Stimulated activated memory B cell treated with anti-CD40 and anti-IgM and Interleukin-4, amounts not matched to agents 10 μg/mL and 1 μg/mL and 100 μg/mL, for 72 hours (primary cell): ENCODE data around the gene ACAN.

Experiments used
- ATAC-seq: fragments of 150-1000 bp; cut with Tn5 transposase; 2 replicates; pipeline ENCODE4 v1.10.0; 2021
- H3K27ac Mint-ChIP-seq: one replicate; pipeline ENCODE4 v1.8.0; 2022; ENCODE audit warnings: mild to moderate bottlenecking, mixed read lengths
- H3K27me3 Mint-ChIP-seq: one replicate; pipeline ENCODE4 v1.8.0; 2022; ENCODE audit warnings: mixed read lengths
- H3K36me3 Mint-ChIP-seq: one replicate; pipeline ENCODE4 v1.8.0; 2022; ENCODE audit warnings: mixed read lengths
- H3K4me1 Mint-ChIP-seq: one replicate; pipeline ENCODE4 v1.8.0; 2022; ENCODE audit warnings: mixed read lengths
- H3K4me3 Mint-ChIP-seq: one replicate; pipeline ENCODE4 v1.8.0; 2022; ENCODE audit warnings: mild to moderate bottlenecking, moderate library complexity, mixed read lengths
- H3K9me3 Mint-ChIP-seq: one replicate; pipeline ENCODE4 v1.8.0; 2022; ENCODE audit warnings: mixed read lengths

ACAN gene

DNA sequence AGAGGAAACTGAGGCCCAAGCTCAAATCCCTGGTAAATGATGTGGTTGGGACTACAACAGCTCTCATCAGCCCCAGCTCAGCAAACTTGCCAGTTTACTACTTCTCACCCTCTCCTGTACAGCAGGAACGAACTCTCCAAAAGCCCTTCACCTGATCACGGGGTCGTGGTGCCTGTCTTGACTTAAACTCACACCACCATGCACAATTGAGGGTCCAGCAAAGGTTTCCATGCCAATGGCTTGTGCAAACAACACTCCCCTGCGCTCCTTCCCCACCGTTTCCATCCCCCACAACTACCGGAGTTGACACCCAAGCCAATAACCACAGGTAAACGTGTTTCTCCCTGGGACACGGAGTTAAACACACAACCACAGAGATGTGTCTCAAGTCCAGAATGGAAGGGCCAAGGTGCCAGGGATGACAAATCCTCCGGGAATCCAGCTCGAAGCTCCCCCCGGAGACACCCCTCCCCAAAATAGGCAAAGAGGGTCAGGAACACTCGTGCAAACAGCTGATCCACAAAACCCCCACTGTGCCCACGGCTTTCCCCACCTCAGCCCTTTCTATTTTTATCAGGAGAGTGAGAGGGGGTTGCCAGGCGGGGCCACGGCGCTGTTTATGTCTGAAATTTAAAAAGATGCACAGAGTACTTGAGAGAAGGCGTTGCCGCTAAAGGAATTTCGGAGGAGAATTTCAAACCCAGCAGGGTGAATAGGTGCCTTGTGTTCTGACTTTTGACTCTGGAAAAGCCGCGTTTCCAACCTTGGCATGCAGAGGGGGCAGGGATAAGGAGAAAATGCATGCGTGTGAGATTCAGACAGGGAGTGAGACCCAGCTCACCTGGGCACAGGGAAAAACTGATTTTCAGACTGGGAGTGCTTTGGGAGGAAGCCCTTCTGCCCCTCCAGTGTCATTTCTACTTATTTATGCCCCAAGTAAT is 10.6 kb upstream of the ACAN start:
- H3K4me3 Mint-ChIP-seq: no peak overlapping the region
- H3K36me3 Mint-ChIP-seq: no peaks in the 10 kb centered on the region
- peaks cover 69% of the 10 kb centered on the region for H3K27me3 Mint-ChIP-seq

GRCh38 chr15:88794001-88794400 is 9.2 kb upstream of the ACAN start:
- Mint-ChIP-seq H3K4me3 (no peak overlapping the region), H3K27me3 (peaks cover 83% of the 10 kb centered on the region), H3K27ac (no peak overlapping the region), H3K36me3 (no peaks in the 10 kb centered on the region), H3K9me3 (no peaks in the 10 kb centered on the region), H3K4me1 (no peaks in the 10 kb centered on the region)
- no peak for ATAC-seq

More for the DNA sequence above, 10.6 kb upstream of the ACAN start:
- Mint-ChIP-seq H3K4me1 (no peaks in the 10 kb centered on the region), H3K9me3 (no peaks in the 10 kb centered on the region), H3K27ac (no peak overlapping the region)
- no peak for ATAC-seq

DNA sequence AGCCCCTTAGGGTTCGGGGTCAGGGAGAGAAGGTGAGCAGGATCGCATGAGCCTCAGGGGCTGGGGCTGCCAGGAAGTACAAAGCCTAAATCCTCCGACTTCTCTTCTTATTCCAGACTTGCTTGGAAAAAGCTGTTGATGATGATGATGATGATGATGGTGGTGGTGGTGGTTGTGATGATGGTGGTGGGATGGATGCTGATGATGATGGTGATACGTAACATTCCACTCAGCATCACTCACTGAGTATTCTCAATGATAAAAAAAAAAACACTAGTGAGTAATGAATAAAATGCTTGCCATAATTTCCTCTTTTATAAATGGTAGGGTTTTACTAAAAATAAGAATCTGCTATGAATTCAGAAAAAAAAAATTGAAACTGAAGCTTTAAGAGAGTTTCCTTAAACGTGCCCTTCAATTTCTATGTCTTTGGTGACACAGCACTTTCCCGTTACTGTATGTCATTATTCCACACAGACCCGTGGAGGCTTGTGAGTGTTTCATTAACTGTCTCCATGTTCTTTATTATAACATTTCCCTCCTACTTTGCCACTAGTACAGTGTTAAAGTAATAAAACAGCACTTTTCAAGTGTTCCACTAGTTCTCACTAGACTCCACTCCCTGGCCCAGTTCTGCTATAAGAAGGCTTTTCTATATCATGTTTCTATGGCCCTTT is 5.4 kb upstream of the ACAN start:
- ATAC-seq: no peak
- no peaks in the 10 kb centered on the region for H3K9me3 Mint-ChIP-seq
- no peaks in the 10 kb centered on the region for H3K36me3 Mint-ChIP-seq
- peaks cover 90% of the 10 kb centered on the region for H3K27me3 Mint-ChIP-seq
- no peak overlapping the region for H3K27ac Mint-ChIP-seq
- no peak overlapping the region for H3K4me3 Mint-ChIP-seq
- H3K4me1 Mint-ChIP-seq: peaks cover 5% of the 10 kb centered on the region

GRCh38 chr15:88799341-88799740 is 3.9 kb upstream of the ACAN start:
- H3K9me3 Mint-ChIP-seq: no peaks in the 10 kb centered on the region
- H3K36me3 Mint-ChIP-seq: no peaks in the 10 kb centered on the region
- no peak overlapping the region for H3K27ac Mint-ChIP-seq
- H3K4me3 Mint-ChIP-seq: no peak overlapping the region
- no peak for ATAC-seq
- peaks cover 7% of the 10 kb centered on the region for H3K4me1 Mint-ChIP-seq
- peaks cover 90% of the 10 kb centered on the region for H3K27me3 Mint-ChIP-seq

GRCh38 chr15:88800026-88800425 is 3.2 kb upstream of the ACAN start:
- Mint-ChIP-seq H3K27ac (no peak overlapping the region), H3K4me3 (no peak overlapping the region), H3K27me3 (peaks cover 90% of the 10 kb centered on the region), H3K36me3 (no peaks in the 10 kb centered on the region), H3K4me1 (peaks cover 9% of the 10 kb centered on the region), H3K9me3 (no peaks in the 10 kb centered on the region)
- no peak for ATAC-seq

- Mint-ChIP-seq H3K27ac (no peak overlapping the region), H3K36me3 (no peaks in the 10 kb centered on the region), H3K4me3 (no peak overlapping the region), H3K27me3 (peaks cover 91% of the 10 kb centered on the region), H3K4me1 (peaks cover 13% of the 10 kb centered on the region), H3K9me3 (no peaks in the 10 kb centered on the region)
- no peak for ATAC-seq
Observed at GRCh38 chr15:88800738-88801137, 2.5 kb upstream of the ACAN start.

GRCh38 chr15:88802250-88802990 is 816 bp upstream of the ACAN start:
- ATAC-seq: peak; percentile 18

GRCh38 chr15:88802991-88803240 is 320 bp upstream of the ACAN start:
- Mint-ChIP-seq H3K4me1 (peaks cover 13% of the 10 kb centered on the region), H3K9me3 (no peaks in the 10 kb centered on the region), H3K27ac (no peak overlapping the region), H3K4me3 (peak overlapping the region; percentile 55), H3K36me3 (no peaks in the 10 kb centered on the region), H3K27me3 (peaks cover 91% of the 10 kb centered on the region)
- peak; percentile 37 for ATAC-seq

More at GRCh38 chr15:88802250-88802990, 816 bp upstream of the ACAN start:
- Mint-ChIP-seq H3K27ac (no peak overlapping the region), H3K27me3 (peaks cover 91% of the 10 kb centered on the region), H3K36me3 (no peaks in the 10 kb centered on the region), H3K4me3 (peak overlapping the region; percentile 55), H3K9me3 (no peaks in the 10 kb centered on the region), H3K4me1 (peaks cover 13% of the 10 kb centered on the region)

DNA sequence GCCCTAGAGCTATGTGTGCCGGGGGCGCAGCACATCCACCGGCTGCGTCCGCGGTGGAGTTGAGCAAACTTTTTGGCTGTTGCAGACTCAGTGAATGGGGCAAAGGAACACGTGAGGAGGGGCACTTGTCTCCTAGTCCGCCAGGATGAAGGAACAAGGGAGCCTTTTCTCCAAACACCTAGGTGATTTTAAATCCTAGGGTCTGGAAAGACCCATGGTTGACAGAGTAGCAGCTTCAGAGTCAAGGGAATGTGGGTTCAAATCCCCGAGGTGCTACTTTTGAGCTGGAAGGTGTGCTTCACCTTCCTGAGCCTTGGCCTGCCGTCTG is 648 bp downstream of the ACAN start:
- Mint-ChIP-seq H3K36me3 (no peaks in the 10 kb centered on the region), H3K4me3 (no peak overlapping the region), H3K4me1 (peaks cover 13% of the 10 kb centered on the region), H3K9me3 (no peaks in the 10 kb centered on the region), H3K27me3 (peaks cover 91% of the 10 kb centered on the region), H3K27ac (no peak overlapping the region)
- no peak for ATAC-seq

- no peak for ATAC-seq
- Mint-ChIP-seq H3K4me1 (peaks cover 13% of the 10 kb centered on the region), H3K9me3 (no peaks in the 10 kb centered on the region), H3K27ac (no peak overlapping the region), H3K27me3 (peaks cover 92% of the 10 kb centered on the region), H3K4me3 (no peak overlapping the region), H3K36me3 (no peaks in the 10 kb centered on the region)
Observed at GRCh38 chr15:88804257-88804656, 1.0 kb downstream of the ACAN start.

DNA sequence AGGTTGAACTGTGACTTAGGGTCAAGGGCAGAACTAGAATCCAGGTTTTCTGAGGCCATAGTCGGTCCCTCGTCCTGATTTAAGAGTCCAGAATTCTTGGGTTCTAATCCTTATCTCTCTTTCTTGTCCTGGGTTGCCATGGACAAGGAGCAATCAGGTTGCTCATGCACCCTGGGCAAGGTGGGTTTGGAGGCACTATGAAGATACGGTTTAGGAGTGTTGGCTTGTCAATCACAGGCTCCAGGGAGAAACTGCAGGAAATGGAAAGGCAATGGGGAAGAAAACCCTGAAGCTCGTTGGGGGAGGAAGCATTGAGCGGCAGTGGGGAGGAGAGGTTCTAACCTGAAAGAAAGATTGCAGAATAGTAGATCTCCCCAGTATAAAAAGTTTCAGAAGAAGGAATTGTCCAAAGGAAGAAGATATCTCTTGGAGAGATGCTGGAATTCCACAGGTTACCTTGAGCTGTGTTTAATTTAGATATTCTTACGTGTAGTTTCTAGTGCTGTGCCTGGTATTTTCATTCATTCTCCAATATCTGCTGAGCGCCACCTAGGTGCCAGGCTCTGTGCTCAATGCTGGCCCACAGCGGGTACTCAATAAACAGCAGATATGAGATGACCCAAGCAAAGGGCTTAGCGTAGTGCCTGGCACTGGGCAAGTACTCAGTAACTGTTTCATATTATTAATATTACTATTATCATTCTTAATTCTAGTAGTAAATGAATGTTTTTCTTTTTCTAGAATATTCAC is 2.0 kb downstream of the ACAN start:
- Mint-ChIP-seq H3K27me3 (peaks cover 82% of the 10 kb centered on the region), H3K36me3 (no peaks in the 10 kb centered on the region), H3K4me1 (peaks cover 13% of the 10 kb centered on the region), H3K9me3 (no peaks in the 10 kb centered on the region), H3K4me3 (no peak overlapping the region), H3K27ac (no peak overlapping the region)
- no peak for ATAC-seq

DNA sequence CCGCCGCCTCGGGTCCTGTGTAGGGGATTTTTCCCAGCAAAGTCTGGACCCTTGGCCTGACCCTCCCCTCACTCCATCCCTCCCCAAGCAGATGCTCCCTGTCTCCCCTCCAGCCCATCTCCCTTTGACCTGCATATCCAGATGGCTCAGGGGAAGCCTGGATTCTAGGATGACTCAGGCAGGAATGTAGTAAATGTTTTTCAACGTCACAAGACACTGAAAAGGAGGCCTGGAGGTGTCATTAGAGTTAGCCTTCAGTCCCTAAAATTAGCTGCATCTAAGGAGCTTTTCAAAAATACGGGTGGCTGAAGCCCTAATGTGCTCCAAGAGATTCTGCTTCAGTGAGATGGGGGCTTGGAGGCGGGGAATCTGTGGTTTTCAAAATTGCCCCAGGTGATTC is 7.2 kb downstream of the ACAN start:
- Mint-ChIP-seq H3K27me3 (peaks cover 82% of the 10 kb centered on the region), H3K36me3 (no peaks in the 10 kb centered on the region), H3K4me1 (peaks cover 16% of the 10 kb centered on the region), H3K4me3 (no peak overlapping the region), H3K27ac (no peak overlapping the region), H3K9me3 (no peaks in the 10 kb centered on the region)
- no peak for ATAC-seq

- Mint-ChIP-seq H3K27ac (peak overlapping the region; percentile 10), H3K27me3 (peaks cover 72% of the 10 kb centered on the region), H3K4me3 (no peak overlapping the region), H3K36me3 (no peaks in the 10 kb centered on the region), H3K9me3 (no peaks in the 10 kb centered on the region), H3K4me1 (peaks cover 16% of the 10 kb centered on the region)
- ATAC-seq: peak; percentile 65
Observed at GRCh38 chr15:88812133-88812532, 8.9 kb downstream of the ACAN start.

GRCh38 chr15:88813960-88814359 is 10.7 kb downstream of the ACAN start:
- no peak for ATAC-seq
- Mint-ChIP-seq H3K36me3 (no peaks in the 10 kb centered on the region), H3K27me3 (peaks cover 68% of the 10 kb centered on the region), H3K4me3 (no peak overlapping the region), H3K27ac (no peak overlapping the region), H3K9me3 (no peaks in the 10 kb centered on the region), H3K4me1 (peaks cover 16% of the 10 kb centered on the region)

- no peak for ATAC-seq
- Mint-ChIP-seq H3K9me3 (no peaks in the 10 kb centered on the region), H3K27me3 (peaks cover 67% of the 10 kb centered on the region), H3K4me1 (peaks cover 16% of the 10 kb centered on the region), H3K36me3 (no peaks in the 10 kb centered on the region), H3K27ac (no peak overlapping the region), H3K4me3 (no peak overlapping the region)
Observed at GRCh38 chr15:88814393-88814792, 11.2 kb downstream of the ACAN start.
